ENCODE results near the gene ANKRD53. TPM values are rescaled to one million over a fixed set of nuclear protein-coding genes. Genes with fewer than 3 reads are reported as not detected.
"Not testable (repeated sequence)": the region's sequence is repeated elsewhere in the genome, so short reads cannot be mapped to it uniquely, and the experiment has no call there.

Gene ANKRD53
- total RNA-seq, 4 donors from 2014 or later: 0.18 to 0.76 TPM; not detected in 2

GRCh38 chr2:71023553-71024243, 45.3 kb downstream of the ANKRD53 start:
- 34 to 43% methylated on average over 15 of the region's 15 CpGs for WGBS, 2 donors

More at GRCh38 chr2:71023553-71024243, 45.3 kb downstream of the ANKRD53 start:
- Histone ChIP-seq H3K27ac (peak overlapping the region in 3 of 4 donors; percentile 44 to 63 (median 55)), H3K4me3 (peak overlapping the region in 1 of 4 donors; percentile 11), H3K4me1 (peaks cover 0 to 17% (median 0%) of the 10 kb centered on the region in 3 donors)
- DNase-seq; H3K9me3 ChIP-seq; H3K27me3 ChIP-seq; intact Hi-C loops (cut with DNase I); H3K36me3 ChIP-seq: not testable (repeated sequence)
- TF ChIP-seq CTCF (IDR thresholded peaks at IDR 0.05): peak; percentile 11 to 66 (median 36)

Small RNAs within 50 kb of the gene (small RNA-seq; reads per million reads assigned to genes)
- 0 reads per million in 4 donors for gene RN7SL160P

Other genes starting within 250 kb of the ANKRD53 start
- 1 to 10 TPM in 2 of 4 donors, under 1 TPM in 2; 0.42 to 2.4 (median 1.3) TPM for gene ADD2, start 210.4 kb upstream of the ANKRD53 start, total RNA-seq
- not detected for gene FIGLA, start 188.0 kb upstream of the ANKRD53 start, total RNA-seq
- under 1 TPM in 1 of 4 donors, not detected in 3; 0.15 TPM for gene CLEC4F, start 158.0 kb upstream of the ANKRD53 start, total RNA-seq
- 1 to 10 TPM in 2 of 4 donors, under 1 TPM in 1, not detected in 1; 0.35 to 2.5 (median 1.1) TPM for gene CD207, start 142.8 kb upstream of the ANKRD53 start, total RNA-seq
- 1 to 10 TPM in 1 of 4 donors, under 1 TPM in 3; 0.27 to 1.2 (median 0.56) TPM for gene VAX2, start 78.1 kb upstream of the ANKRD53 start, total RNA-seq
- gene ATP6V1B1, start 42.7 kb upstream of the ANKRD53 start, total RNA-seq: 1 to 10 TPM in 1 of 4 donors, under 1 TPM in 1, not detected in 2; 0.97 to 1.2 TPM
- 10 to 100 TPM; 22.6 to 33.3 (median 27.1) TPM for gene TEX261, start 16.2 kb downstream of the ANKRD53 start, total RNA-seq
- 100 to 1,000 TPM in 3 of 4 donors, 10 to 100 TPM in 1; 87.5 to 278 (median 166) TPM for gene NAGK, start 90.0 kb downstream of the ANKRD53 start, total RNA-seq
- 10 to 100 TPM; 18.9 to 26.5 (median 21.6) TPM for gene MCEE, start 151.6 kb downstream of the ANKRD53 start, total RNA-seq
- 10 to 100 TPM; 18.9 to 33.0 (median 29.8) TPM for gene MPHOSPH10, start 152.0 kb downstream of the ANKRD53 start, total RNA-seq
- gene PAIP2B, start 248.5 kb downstream of the ANKRD53 start, total RNA-seq: 10 to 100 TPM in 2 of 4 donors, 1 to 10 TPM in 2; 6.5 to 13.9 (median 9.9) TPM

All from esophagus squamous epithelium (tissue), 5 donors.